Upper lobe of left lung (tissue), 6 donors: Measurements from ENCODE around the gene HOXD10. TPM values are rescaled to one million over a fixed set of nuclear protein-coding genes. Genes with fewer than 3 reads are reported as not detected.
A peak's percentile ranks its signal among the peaks of the same experiment; 100 is the strongest.

Source experiments
- ATAC-seq, 2 donors: fragments of 200-7000 bp; cut with Tn5 transposase; one replicate each; pipeline ENCODE4 v1.9.1; 2022; ENCODE audit warnings: mild to moderate bottlenecking in 2 of 2, moderate library complexity in 2 of 2; ENCODE audit not compliant: low FRiP score in 2 of 2
- DNase-seq, 2 donors: peaks; one replicate each; pipeline ENCODE4 v3.0.0-alpha.2; 2019 to 2020
- H3K27ac ChIP-seq, 4 donors: fragments of 200-600 bp; sonication (generic); one replicate each; pipeline ENCODE4 v1.5.1; 2016 to 2019
- H3K27me3 ChIP-seq, 4 donors: fragments of 200-600 bp; sonication (generic); one replicate each; pipeline ENCODE4 v1.5.1; 2017 to 2019
- H3K36me3 ChIP-seq, 4 donors: fragments of 200-600 bp; sonication (generic); one replicate each; pipeline ENCODE4 v1.5.1; 2016 to 2019
- H3K4me1 ChIP-seq, 4 donors: fragments of 200-600 bp; sonication (generic); one replicate each; pipeline ENCODE4 v1.5.1; 2018 to 2019
- H3K4me3 ChIP-seq, 4 donors: fragments of 200-600 bp; sonication (generic); one replicate each; pipeline ENCODE4 v1.5.1; 2017 to 2019; ENCODE audit warnings: mild to moderate bottlenecking in 2 of 4, moderate library complexity in 1 of 4
- H3K9me3 ChIP-seq, 4 donors: fragments of 200-600 bp; sonication (generic); one replicate each; pipeline ENCODE4 v1.5.1; 2018 to 2019
- EP300 ChIP-seq, 4 donors: sonication (generic); formaldehyde crosslinking; IDR thresholded peaks; one replicate each; pipeline ENCODE4 v1.5.1; 2017; ENCODE audit warnings: antibody characterized with exemption in 4 of 4, control low read depth in 2 of 4
- POLR2A ChIP-seq, 4 donors: fragments of 450-650 bp; IDR thresholded peaks; one replicate each; pipeline ENCODE4 v1.5.1; 2016 to 2017; ENCODE audit warnings: antibody characterized with exemption in 4 of 4, mild to moderate bottlenecking in 2 of 4
- POLR2AphosphoS5 ChIP-seq, 2 donors: sonication (generic); formaldehyde crosslinking; IDR thresholded peaks; one replicate each; pipeline ENCODE4 v1.5.1; 2017; ENCODE audit warnings: antibody characterized with exemption in 2 of 2
- WGBS, 2 donors: methylation state at CpG; one replicate each; pipeline ENCODE4 v1.1.5; 2017 to 2018; 5-methylcytosine and 5-hydroxymethylcytosine counted together
- total RNA-seq, 6 donors: library from RNA; depleted of rRNA in 4 of 6; stranded (reverse); fragments of >200 nt in 4 of 6; gene quantifications; one replicate each; pipeline versions ENCODE4 v1.1.0 to v1.2.1, GENCODE V29; 2016 to 2021
- TF ChIP-seq, protein P1 (sequence below), 6 experiments: fragments of 450-650 bp in 4 of 6; fragments of 200-600 bp in 2 of 6; sonication (generic) in 2 of 6; IDR thresholded peaks; one replicate each; pipeline ENCODE4 v1.5.1; 2016 to 2019; ENCODE audit warnings: antibody characterized with exemption in 6 of 6
- donor health status: DM: no; HTN: no; CAD: no; lungs with moderate emphysema.
- donor health status: DM: no; HTN: yes; CAD: no; lungs with severe emphysema.

The HOXD10 gene
- total RNA-seq, 6 donors from 2014 or later = 0.47 to 0.55 TPM; not detected in 4

DNA sequence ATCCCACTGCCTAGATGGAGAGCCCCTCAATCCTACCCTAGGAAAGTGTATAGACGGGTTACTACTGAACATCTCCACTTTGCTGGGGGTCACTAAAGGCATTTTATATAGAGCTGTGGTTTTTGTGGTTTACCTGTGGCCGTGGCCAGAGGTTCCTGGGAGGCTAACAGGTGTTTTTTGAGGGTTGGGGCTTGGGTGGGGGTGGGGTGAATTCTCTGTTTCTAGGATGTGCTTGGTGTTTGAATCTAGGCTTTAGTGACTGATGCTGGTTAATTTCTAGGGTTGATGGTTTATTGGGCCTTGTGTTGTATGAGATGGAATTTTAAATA, 20.6 kb downstream of the HOXD10 start:
- Histone ChIP-seq H3K27me3 (peaks cover 0 to 65% (median 44%) of the 10 kb centered on the region in 4 donors), H3K9me3 (no peaks in the 10 kb centered on the region), H3K4me1 (peaks cover 21 to 41% (median 26%) of the 10 kb centered on the region in 4 donors), H3K27ac (no peak overlapping the region), H3K36me3 (no peaks in the 10 kb centered on the region), H3K4me3 (peak overlapping the region in 1 of 4 donors; percentile 40)
- no peak for TF ChIP-seq EP300 (IDR thresholded peaks at IDR 0.05)
- TF ChIP-seq, protein P1, sequence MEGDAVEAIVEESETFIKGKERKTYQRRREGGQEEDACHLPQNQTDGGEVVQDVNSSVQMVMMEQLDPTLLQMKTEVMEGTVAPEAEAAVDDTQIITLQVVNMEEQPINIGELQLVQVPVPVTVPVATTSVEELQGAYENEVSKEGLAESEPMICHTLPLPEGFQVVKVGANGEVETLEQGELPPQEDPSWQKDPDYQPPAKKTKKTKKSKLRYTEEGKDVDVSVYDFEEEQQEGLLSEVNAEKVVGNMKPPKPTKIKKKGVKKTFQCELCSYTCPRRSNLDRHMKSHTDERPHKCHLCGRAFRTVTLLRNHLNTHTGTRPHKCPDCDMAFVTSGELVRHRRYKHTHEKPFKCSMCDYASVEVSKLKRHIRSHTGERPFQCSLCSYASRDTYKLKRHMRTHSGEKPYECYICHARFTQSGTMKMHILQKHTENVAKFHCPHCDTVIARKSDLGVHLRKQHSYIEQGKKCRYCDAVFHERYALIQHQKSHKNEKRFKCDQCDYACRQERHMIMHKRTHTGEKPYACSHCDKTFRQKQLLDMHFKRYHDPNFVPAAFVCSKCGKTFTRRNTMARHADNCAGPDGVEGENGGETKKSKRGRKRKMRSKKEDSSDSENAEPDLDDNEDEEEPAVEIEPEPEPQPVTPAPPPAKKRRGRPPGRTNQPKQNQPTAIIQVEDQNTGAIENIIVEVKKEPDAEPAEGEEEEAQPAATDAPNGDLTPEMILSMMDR (IDR thresholded peaks at IDR 0.05) = no peak
- 20 to 25% methylated on average over 1 to 2 of the region's 2 CpGs for WGBS, 2 donors
- DNase-seq = no peak
- ATAC-seq = no peak

DNA sequence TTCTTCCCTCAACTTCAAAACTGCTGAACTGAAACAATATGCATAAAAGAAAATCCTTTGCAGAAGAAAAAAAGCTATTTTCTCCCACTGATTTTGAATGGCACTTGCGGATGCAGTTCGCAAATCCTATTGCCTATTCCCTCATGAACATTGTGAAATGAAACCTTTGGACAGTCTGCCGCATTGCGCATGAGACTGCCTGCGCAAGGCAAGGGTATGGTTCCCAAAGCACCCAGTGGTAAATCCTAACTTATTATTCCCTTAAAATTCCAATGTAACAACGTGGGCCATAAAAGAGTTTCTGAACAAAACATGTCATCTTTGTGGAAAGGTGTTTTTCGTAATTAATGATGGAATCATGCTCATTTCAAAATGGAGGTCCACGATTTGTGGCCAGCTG, 21.3 kb downstream of the HOXD10 start:
- no peaks in the 10 kb centered on the region for H3K9me3 ChIP-seq
- H3K4me3 ChIP-seq = no peak overlapping the region
- H3K36me3 ChIP-seq = no peaks in the 10 kb centered on the region
- WGBS, 2 donors = 41 to 44% methylated on average over 8 of the region's 8 CpGs
- H3K4me1 ChIP-seq = peaks cover 21 to 38% (median 24%) of the 10 kb centered on the region in 4 donors
- TF ChIP-seq POLR2A (IDR thresholded peaks at IDR 0.05) = no peak
- TF ChIP-seq EP300 (IDR thresholded peaks at IDR 0.05) = no peak
- TF ChIP-seq POLR2AphosphoS5 (IDR thresholded peaks at IDR 0.05) = no peak
- TF ChIP-seq, protein P1 (IDR thresholded peaks at IDR 0.05) = no peak
- H3K27me3 ChIP-seq = peaks cover 0 to 58% (median 41%) of the 10 kb centered on the region in 4 donors
- DNase-seq (no peak), ATAC-seq (no peak)
- H3K27ac ChIP-seq = no peak overlapping the region

DNA sequence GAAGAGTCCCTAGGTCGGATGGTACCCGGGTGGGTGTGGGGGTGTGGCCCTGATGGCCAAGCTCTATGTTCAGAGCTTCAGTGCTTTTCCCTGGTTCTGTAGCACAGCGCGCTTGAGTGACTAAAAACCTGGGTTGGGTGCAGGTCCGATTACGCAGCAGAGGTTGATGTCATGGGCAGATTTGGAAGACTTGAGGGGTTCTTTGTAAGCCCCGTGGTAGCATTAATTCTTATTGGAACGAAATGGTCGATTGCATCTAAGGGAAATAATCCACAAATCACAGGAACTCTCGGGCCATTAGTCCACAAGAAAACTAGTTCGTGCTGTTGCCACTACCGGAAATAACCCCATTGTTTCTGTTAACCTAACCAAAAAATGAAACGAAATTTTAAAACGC, 21.9 kb downstream of the HOXD10 start:
- H3K4me3 ChIP-seq = no peak overlapping the region
- WGBS, 2 donors = 13 to 17% methylated on average over 14 of the region's 14 CpGs
- H3K9me3 ChIP-seq = no peaks in the 10 kb centered on the region
- no peak for DNase-seq
- no peak for ATAC-seq
- no peaks in the 10 kb centered on the region for H3K36me3 ChIP-seq
- peaks cover 0 to 60% (median 38%) of the 10 kb centered on the region in 4 donors for H3K27me3 ChIP-seq
- H3K27ac ChIP-seq = no peak overlapping the region
- H3K4me1 ChIP-seq = peaks cover 21 to 38% (median 24%) of the 10 kb centered on the region in 4 donors
- no peak for TF ChIP-seq POLR2AphosphoS5 (IDR thresholded peaks at IDR 0.05)
- no peak for TF ChIP-seq EP300 (IDR thresholded peaks at IDR 0.05)
- no peak for TF ChIP-seq POLR2A (IDR thresholded peaks at IDR 0.05)
- TF ChIP-seq, protein P1 (IDR thresholded peaks at IDR 0.05) = no peak

DNA sequence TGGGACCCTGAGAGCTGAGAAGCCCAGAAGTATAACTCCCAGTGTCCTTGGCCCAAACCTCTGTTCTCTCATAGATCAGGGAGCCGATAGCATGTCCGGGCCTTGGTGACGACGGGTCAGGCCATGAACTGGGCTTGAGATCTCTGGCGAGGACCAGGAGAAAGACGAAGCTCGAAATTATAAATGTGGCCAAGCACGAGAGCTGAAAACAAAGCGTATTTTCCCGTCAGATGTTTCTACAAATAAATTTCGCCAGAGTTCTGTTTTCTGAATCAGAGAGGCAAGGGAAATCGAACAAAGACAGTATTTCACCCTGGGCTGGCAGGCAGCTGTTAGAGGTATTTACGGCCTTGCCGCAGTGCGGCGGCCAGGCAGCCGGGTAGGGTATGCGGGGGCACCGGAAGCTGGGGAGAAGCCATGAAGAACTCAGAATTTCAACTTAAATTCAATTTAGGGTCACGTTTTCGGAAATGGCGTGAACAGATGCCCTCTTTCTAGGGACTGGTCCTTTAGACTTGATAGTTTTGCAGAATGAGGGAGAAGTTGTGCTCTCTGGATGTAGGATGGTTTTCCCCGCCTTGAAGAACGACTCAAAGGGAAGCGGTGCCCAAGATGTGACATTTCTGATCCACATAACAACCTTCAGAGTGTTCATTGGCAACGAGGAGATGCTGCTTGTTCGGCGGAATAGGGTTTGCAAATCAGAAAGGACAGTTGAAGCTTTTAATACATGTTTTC, 22.5 kb downstream of the HOXD10 start:
- Histone ChIP-seq H3K4me1 (peaks cover 21 to 38% (median 24%) of the 10 kb centered on the region in 4 donors), H3K9me3 (no peaks in the 10 kb centered on the region), H3K4me3 (no peak overlapping the region), H3K27me3 (peaks cover 0 to 63% (median 37%) of the 10 kb centered on the region in 4 donors), H3K36me3 (no peaks in the 10 kb centered on the region), H3K27ac (no peak overlapping the region)
- WGBS, 2 donors = 15 to 20% methylated on average over 28 of the region's 28 CpGs
- ATAC-seq (no peak), DNase-seq (no peak)
- TF ChIP-seq POLR2AphosphoS5 (IDR thresholded peaks at IDR 0.05) (no peak), EP300 (IDR thresholded peaks at IDR 0.05) (no peak), POLR2A (IDR thresholded peaks at IDR 0.05) (no peak)
- TF ChIP-seq, protein P1 (IDR thresholded peaks at IDR 0.05) = no peak
